ENCODE data around the gene HERC3. TPM values are rescaled to one million over a fixed set of nuclear protein-coding genes. Genes with fewer than 3 reads are reported as not detected.

Gene HERC3
- total RNA-seq, 1 donor from 2014 or later = 8.5 TPM

DNA sequence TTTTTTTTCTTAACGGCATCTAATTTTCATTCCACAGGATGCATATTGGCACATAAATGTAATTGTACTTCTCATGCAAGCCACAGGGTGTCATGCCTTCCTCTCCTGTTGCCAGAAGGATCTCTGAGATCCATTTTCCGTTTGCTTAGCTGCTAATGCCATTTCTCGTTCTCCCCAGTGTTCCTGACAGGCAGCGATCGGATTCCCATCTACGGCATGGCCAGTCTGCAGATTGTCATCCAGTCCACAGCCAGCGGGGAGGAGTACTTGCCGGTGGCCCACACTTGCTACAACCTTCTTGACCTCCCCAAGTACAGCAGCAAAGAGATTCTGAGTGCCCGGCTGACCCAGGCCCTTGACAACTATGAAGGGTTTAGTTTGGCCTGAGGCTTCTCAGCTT, 114.3 kb downstream of the HERC3 start:
- no peak overlapping the region for H3K4me3 Mint-ChIP-seq (ENCODE audit: unreplicated experiment)
- peak overlapping the region; percentile 35 for H3K9ac ChIP-seq (ENCODE audit: low read length)

DNA sequence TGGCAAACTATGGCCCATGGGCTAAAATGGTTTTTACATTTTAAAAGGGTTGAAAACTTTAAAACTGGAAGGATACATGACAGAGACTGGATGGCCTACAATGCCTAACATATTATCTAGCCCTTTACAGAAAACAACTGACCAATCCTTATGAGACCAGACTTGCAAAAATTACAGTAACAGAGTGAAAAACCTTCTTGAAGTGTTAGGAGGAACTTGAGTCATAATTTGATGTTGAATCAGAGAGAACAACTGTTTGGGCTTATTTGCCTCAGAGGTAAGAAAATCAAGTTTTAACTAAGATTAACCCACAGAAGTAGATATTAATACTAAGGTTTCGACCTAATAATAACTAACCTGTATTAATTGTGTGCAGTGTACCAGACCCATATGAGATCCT, 117.7 kb downstream of the HERC3 start:
- Histone ChIP-seq H3K4me1 (ENCODE audit: insufficient read depth, low read length) (no peaks in the 10 kb centered on the region), H4K20me1 (ENCODE audit: insufficient read depth, low read length) (no peaks in the 10 kb centered on the region), H3K4me3 (ENCODE audit: insufficient read depth, low read depth, low read length) (no peak overlapping the region), H3K27ac (ENCODE audit: low read depth, low read length) (no peak overlapping the region), H3K9ac (ENCODE audit: low read length) (no peak overlapping the region), H3K4me2 (ENCODE audit: low read length) (no peak overlapping the region), H3K9me3 (ENCODE audit: insufficient read depth, low read depth, low read length) (no peaks in the 10 kb centered on the region), H3K36me3 (ENCODE audit: insufficient read depth, low read length) (no peaks in the 10 kb centered on the region), H3K79me2 (ENCODE audit: insufficient read depth, low read length) (no peaks in the 10 kb centered on the region), H2AFZ (ENCODE audit: low read depth, low read length) (no peak overlapping the region), H3K27me3 (ENCODE audit: insufficient read depth, low read length) (no peaks in the 10 kb centered on the region)
- peaks cover 9% of the 10 kb centered on the region for H3K4me1 Mint-ChIP-seq (ENCODE audit: low read depth, unreplicated experiment)
- no peak overlapping the region for H3K4me3 Mint-ChIP-seq (ENCODE audit: unreplicated experiment)
- H3K27me3 Mint-ChIP-seq (ENCODE audit: low read depth, unreplicated experiment) = no peaks in the 10 kb centered on the region
- H3K27ac Mint-ChIP-seq (ENCODE audit: unreplicated experiment) = no peak overlapping the region
- FAIRE-seq (no peak), DNase-seq (ENCODE audit: low read depth) (no peak)
- no peak for TF ChIP-seq EZH2 (IDR thresholded peaks at IDR 0.05; ENCODE audit: insufficient read depth, low read length)
- TF ChIP-seq CTCF (IDR thresholded peaks at IDR 0.05; ENCODE audit: insufficient read depth, low read depth, low read length) = no peak
- no peaks in the 10 kb centered on the region for H3K9me3 Mint-ChIP-seq (ENCODE audit: unreplicated experiment)
- H3K36me3 Mint-ChIP-seq (ENCODE audit: low read depth, unreplicated experiment) = peaks cover 6% of the 10 kb centered on the region

More for the DNA sequence above, 114.3 kb downstream of the HERC3 start:
- Histone ChIP-seq H3K36me3 (ENCODE audit: insufficient read depth, low read length) (no peaks in the 10 kb centered on the region), H3K27me3 (ENCODE audit: insufficient read depth, low read length) (no peaks in the 10 kb centered on the region), H3K79me2 (ENCODE audit: insufficient read depth, low read length) (no peaks in the 10 kb centered on the region), H3K4me1 (ENCODE audit: insufficient read depth, low read length) (no peaks in the 10 kb centered on the region), H3K4me3 (ENCODE audit: insufficient read depth, low read depth, low read length) (no peak overlapping the region), H4K20me1 (ENCODE audit: insufficient read depth, low read length) (no peaks in the 10 kb centered on the region), H3K27ac (ENCODE audit: low read depth, low read length) (no peak overlapping the region), H3K4me2 (ENCODE audit: low read length) (peak overlapping the region; percentile 47), H3K9me3 (ENCODE audit: insufficient read depth, low read depth, low read length) (no peaks in the 10 kb centered on the region), H2AFZ (ENCODE audit: low read depth, low read length) (peak overlapping the region; percentile 59)
- FAIRE-seq = peak; percentile 55
- Mint-ChIP-seq H3K27ac (ENCODE audit: unreplicated experiment) (no peak overlapping the region), H3K36me3 (ENCODE audit: low read depth, unreplicated experiment) (peaks cover 3% of the 10 kb centered on the region), H3K9me3 (ENCODE audit: unreplicated experiment) (no peaks in the 10 kb centered on the region), H3K4me1 (ENCODE audit: low read depth, unreplicated experiment) (peaks cover 9% of the 10 kb centered on the region), H3K27me3 (ENCODE audit: low read depth, unreplicated experiment) (no peaks in the 10 kb centered on the region)
- DNase-seq (ENCODE audit: low read depth) = peak; percentile 58
- no peak for TF ChIP-seq EZH2 (IDR thresholded peaks at IDR 0.05; ENCODE audit: insufficient read depth, low read length)
- peak; percentile 52 for TF ChIP-seq CTCF (IDR thresholded peaks at IDR 0.05; ENCODE audit: insufficient read depth, low read depth, low read length)

GRCh38 chr4:88713782-88714181, 121.5 kb downstream of the HERC3 start:
- Histone ChIP-seq H3K79me2 (ENCODE audit: insufficient read depth, low read length) (no peaks in the 10 kb centered on the region), H3K4me1 (ENCODE audit: insufficient read depth, low read length) (no peaks in the 10 kb centered on the region), H3K4me2 (ENCODE audit: low read length) (no peak overlapping the region), H3K36me3 (ENCODE audit: insufficient read depth, low read length) (no peaks in the 10 kb centered on the region), H3K9ac (ENCODE audit: low read length) (no peak overlapping the region), H4K20me1 (ENCODE audit: insufficient read depth, low read length) (no peaks in the 10 kb centered on the region), H3K4me3 (ENCODE audit: insufficient read depth, low read depth, low read length) (no peak overlapping the region), H3K9me3 (ENCODE audit: insufficient read depth, low read depth, low read length) (no peaks in the 10 kb centered on the region), H3K27ac (ENCODE audit: low read depth, low read length) (no peak overlapping the region), H3K27me3 (ENCODE audit: insufficient read depth, low read length) (no peaks in the 10 kb centered on the region), H2AFZ (ENCODE audit: low read depth, low read length) (no peak overlapping the region)
- TF ChIP-seq EZH2 (IDR thresholded peaks at IDR 0.05; ENCODE audit: insufficient read depth, low read length) = no peak
- no peak for TF ChIP-seq CTCF (IDR thresholded peaks at IDR 0.05; ENCODE audit: insufficient read depth, low read depth, low read length)
- no peak overlapping the region for H3K4me3 Mint-ChIP-seq (ENCODE audit: unreplicated experiment)
- H3K27me3 Mint-ChIP-seq (ENCODE audit: low read depth, unreplicated experiment) = no peaks in the 10 kb centered on the region
- DNase-seq (ENCODE audit: low read depth) = no peak
- peaks cover 14% of the 10 kb centered on the region for H3K9me3 Mint-ChIP-seq (ENCODE audit: unreplicated experiment)
- peaks cover 24% of the 10 kb centered on the region for H3K36me3 Mint-ChIP-seq (ENCODE audit: low read depth, unreplicated experiment)
- no peaks in the 10 kb centered on the region for H3K4me1 Mint-ChIP-seq (ENCODE audit: low read depth, unreplicated experiment)
- no peak overlapping the region for H3K27ac Mint-ChIP-seq (ENCODE audit: unreplicated experiment)
- FAIRE-seq = no peak
